ENCODE measurements around the gene CFTR.

The CFTR gene

DNA sequence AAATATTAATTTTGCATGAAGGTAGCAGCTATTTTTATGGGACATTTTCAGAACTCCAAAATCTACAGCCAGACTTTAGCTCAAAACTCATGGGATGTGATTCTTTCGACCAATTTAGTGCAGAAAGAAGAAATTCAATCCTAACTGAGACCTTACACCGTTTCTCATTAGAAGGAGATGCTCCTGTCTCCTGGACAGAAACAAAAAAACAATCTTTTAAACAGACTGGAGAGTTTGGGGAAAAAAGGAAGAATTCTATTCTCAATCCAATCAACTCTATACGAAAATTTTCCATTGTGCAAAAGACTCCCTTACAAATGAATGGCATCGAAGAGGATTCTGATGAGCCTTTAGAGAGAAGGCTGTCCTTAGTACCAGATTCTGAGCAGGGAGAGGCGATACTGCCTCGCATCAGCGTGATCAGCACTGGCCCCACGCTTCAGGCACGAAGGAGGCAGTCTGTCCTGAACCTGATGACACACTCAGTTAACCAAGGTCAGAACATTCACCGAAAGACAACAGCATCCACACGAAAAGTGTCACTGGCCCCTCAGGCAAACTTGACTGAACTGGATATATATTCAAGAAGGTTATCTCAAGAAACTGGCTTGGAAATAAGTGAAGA is 112.3 kb downstream of the CFTR start:
- no peak for DNase-seq

DNA sequence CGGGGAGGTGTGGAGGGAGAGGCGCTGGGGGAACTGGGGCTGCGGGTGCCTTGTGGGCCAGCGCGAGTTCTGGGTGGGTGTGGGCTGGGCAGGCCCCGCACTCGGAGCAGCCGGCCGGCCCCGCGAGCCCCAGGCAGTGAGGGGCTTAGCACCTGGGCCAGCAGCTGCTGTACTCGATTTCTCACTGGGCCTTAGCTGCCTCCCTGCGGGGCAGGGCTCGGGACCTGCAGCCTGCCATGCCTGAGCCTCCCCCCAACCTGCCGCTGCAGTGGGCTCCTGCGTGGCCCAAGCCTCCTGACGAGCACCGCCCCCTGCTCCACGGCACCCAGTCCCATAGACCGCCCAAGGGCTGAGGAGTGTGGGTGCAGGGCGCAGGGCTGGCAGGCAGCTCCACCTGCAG is 116.3 kb downstream of the CFTR start:
- no peak for DNase-seq

DNA sequence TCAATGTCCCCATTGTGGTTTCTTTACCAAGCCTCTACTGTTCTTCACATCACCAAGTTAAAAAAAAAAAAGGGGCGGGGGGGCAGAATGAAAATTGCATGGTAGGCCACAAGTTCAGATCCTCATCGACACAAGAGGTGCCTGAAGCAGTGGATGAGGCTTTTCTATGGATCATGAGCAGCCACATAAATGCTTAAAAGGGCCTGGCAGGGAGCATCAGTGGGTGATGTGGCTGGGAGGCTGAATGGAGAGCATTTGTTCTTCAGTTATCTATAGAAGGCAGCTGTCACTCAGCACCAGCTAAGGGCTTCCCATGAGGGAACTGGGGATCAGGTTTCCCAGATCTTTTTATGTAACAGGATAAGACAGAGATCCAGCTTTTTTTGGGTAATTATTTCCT is 117.9 kb downstream of the CFTR start:
- DNase-seq: no peak

DNA sequence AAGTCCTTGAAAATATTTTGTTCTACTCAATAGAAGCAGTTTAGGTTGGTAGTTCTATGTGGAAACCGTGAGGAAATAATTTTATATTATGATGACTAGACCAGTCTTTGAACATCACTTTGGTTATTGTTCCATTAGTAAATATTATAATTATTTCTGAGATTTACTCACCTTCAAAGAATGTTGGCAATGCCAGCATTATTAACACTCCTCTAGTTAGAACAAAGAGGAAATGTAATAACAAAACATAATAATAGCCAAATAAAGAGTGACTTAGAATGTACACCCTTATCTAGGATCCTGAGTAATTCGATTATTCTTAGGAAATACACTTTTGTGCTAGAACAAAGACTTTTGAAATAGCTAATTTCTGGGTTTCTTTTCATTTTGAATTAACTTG is 121.1 kb downstream of the CFTR start:
- DNase-seq: no peak

DNA sequence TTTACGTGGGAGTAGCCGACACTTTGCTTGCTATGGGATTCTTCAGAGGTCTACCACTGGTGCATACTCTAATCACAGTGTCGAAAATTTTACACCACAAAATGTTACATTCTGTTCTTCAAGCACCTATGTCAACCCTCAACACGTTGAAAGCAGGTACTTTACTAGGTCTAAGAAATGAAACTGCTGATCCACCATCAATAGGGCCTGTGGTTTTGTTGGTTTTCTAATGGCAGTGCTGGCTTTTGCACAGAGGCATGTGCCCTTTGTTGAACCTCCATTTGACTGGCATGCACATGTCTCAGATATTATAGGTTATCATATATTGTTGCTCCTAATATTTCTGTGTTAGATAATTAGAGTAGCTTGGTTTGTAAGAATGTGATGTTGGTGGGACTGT is 123.8 kb downstream of the CFTR start:
- DNase-seq: no peak

DNA sequence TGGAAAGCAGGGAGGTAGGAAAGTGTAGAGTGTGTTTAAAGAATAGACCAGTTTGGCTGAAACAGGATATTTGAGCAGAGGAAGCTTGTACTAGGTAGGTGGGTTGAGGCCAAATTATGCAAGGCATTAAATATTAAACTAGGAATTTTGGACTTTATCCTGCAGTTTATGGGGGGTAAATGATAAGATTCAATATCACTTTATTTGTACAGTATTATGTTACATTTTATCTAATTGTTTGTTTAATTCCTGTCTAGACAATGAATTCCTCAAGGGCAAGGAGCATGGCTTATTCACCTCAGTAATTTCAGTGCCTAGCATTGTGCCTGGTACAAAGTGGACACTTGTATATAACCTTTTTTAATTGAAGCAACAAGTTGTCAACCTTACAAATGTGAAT is 125.9 kb downstream of the CFTR start:
- no peak for DNase-seq

- DNase-seq: no peak
These were observed 126.3 kb downstream of the CFTR start for GRCh38 chr7:117606132-117606531.

DNA sequence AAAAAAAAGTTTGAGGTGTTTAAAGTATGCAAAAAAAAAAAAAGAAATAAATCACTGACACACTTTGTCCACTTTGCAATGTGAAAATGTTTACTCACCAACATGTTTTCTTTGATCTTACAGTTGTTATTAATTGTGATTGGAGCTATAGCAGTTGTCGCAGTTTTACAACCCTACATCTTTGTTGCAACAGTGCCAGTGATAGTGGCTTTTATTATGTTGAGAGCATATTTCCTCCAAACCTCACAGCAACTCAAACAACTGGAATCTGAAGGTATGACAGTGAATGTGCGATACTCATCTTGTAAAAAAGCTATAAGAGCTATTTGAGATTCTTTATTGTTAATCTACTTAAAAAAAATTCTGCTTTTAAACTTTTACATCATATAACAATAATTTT is 130.6 kb downstream of the CFTR start:
- DNase-seq: no peak

GRCh38 chr7:117612637-117613036 is 132.8 kb downstream of the CFTR start:
- DNase-seq: no peak

DNA sequence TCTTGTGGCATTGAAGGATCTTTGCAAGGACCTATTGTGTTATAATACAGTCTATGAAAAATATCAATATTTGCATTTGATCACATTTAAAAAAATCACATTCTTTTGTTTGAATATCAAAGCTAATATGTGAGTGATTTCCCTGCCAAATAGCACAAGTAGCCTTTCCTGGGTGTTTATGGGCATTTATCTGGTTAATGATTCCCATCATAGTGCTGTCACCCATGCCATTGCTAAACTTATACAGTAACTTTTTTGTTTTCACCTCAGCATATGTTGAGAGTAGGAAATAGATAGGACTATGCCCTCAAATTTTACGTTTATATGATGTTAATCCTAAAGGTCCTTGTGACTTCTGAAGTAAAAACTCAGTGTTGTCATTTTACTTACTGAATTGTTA is 136.9 kb downstream of the CFTR start:
- DNase-seq: no peak

GRCh38 chr7:117619681-117620080 is 139.9 kb downstream of the CFTR start:
- no peak for DNase-seq

GRCh38 chr7:117621075-117621618 is 141.3 kb downstream of the CFTR start:
- no peak for DNase-seq

- no peak for DNase-seq
These were observed 143.8 kb downstream of the CFTR start for GRCh38 chr7:117623606-117624005.

DNA sequence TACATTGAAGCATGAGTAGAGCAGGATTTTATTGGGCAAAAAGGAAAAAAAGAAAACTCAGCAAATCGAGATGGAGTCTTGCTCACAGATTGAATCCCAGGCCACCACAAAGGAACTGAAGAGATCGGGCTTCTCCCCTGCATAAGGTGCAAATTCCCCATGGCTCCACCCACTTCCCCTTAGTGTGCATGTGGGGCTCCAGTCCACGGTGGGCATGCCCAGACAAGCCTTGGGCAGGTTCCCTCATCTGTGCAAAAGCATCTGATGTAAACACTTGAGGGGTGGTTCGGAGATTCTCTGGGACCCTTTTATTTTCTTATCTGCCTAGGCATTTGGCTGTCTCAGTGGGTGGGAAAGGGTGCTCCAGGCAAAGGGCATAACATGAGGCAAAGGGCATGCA is 150.7 kb downstream of the CFTR start:
- no peak for DNase-seq

DNA sequence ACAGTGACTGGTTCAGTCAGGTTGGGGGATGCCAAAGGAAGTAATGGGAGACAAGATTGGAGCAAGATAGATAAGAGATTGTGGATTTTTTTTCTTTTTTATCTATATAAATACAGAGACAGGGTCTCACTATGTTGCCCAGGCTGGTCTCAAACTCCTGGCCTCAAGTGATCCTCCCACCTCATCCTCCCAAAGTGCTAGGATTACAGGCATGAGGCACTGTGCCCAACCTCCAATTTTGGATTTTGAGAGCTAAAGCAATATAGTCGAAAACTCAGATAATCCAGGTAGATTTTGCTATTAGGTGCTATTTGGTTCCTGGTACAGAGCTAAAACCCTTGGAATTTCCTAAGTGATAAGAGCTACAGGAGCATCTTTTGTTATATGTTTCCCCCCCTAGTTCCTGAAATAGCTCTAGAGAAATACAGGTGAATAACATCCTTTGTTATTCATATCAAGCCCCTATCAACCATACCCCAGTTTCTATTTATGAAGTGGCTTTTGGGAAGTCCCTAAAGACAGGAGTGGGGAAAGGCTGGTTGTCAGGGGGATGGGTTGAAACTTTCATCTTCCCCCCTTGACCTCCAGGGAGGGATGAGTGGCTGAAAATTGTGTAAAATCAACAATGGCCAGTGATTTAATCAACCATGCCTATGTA is 151.2 kb downstream of the CFTR start:
- no peak for DNase-seq

GRCh38 chr7:117631652-117632051 is 151.8 kb downstream of the CFTR start:
- DNase-seq: no peak

- no peak for DNase-seq
These were observed 158.1 kb downstream of the CFTR start for GRCh38 chr7:117637937-117638336.

GRCh38 chr7:117639966-117640365 is 160.1 kb downstream of the CFTR start:
- DNase-seq: no peak

DNA sequence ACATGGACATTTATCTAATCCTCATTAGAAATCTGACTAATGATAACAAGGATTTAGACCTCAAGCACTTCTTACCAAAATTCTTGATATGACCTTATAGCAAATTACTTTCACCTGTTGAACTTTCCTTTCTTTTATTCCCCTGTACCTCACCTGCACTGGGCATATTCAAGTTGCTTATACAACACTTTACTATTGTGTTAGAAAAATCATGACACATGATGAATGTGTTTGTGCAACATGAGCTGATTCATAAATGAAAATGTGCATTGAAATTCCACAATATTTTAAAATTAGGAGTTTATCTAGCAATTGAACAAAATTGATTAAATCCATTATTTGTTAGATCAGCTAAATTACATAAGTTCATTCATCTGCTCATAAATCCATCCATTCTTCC is 160.6 kb downstream of the CFTR start:
- DNase-seq: no peak

- no peak for DNase-seq
These were observed 165.8 kb downstream of the CFTR start for GRCh38 chr7:117645481-117646165.

GRCh38 chr7:117648203-117648866 is 168.5 kb downstream of the CFTR start:
- DNase-seq: no peak

- DNase-seq: no peak
These were observed 173.3 kb downstream of the CFTR start for GRCh38 chr7:117652943-117653680.

DNA sequence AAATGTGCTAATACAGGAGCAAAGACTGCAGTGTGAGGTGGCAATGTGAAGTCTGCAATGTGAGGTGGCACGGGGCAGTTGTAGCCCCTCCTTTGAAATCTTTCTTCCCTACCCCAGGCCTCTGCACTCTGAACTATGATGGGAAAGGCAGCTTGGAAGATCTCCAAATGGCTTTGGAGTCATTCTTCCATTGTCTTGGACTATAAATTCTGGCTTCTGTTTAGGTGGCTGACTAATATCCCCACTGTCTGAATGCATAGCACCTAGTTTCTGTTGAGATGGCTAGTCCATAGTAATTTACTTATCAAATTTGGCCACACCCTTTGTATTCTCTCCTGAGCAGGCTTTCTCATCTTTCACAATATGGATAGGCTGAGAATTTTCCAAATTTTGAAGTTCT is 175.0 kb downstream of the CFTR start:
- DNase-seq: no peak

Data from stimulated activated CD4-positive, alpha-beta T cell treated with anti-CD3 and anti-CD28 coated beads, Interleukin-1b, Interleukin-23, amount 100 ng/mL, for 48 hours (primary cell).